Islet precursor cell (in vitro differentiated cells): ENCODE data around the gene MFAP2.
"Not testable (repeated sequence)": the region's sequence is repeated elsewhere in the genome, so short reads cannot be mapped to it uniquely, and the experiment has no call there.

Source experiments
- DNase-seq: peaks from one replicate; pipeline ENCODE4 v3.0.0-alpha.2; 2018

Gene MFAP2

GRCh38 chr1:16978567-16979474 lies 1.6 kb downstream of the MFAP2 start:
- peak; percentile 75 for DNase-seq

GRCh38 chr1:16978139-16978538 lies 2.3 kb downstream of the MFAP2 start:
- no peak for DNase-seq

GRCh38 chr1:16977377-16977776 lies 3.0 kb downstream of the MFAP2 start:
- no peak for DNase-seq

- DNase-seq = no peak
Measured at GRCh38 chr1:16976966-16977365, 3.5 kb downstream of the MFAP2 start.

- no peak for DNase-seq
Measured at GRCh38 chr1:16975838-16976237, 4.6 kb downstream of the MFAP2 start.

- no peak for DNase-seq
Measured at GRCh38 chr1:16975211-16975610, 5.2 kb downstream of the MFAP2 start.

GRCh38 chr1:16973215-16973614 lies 7.2 kb downstream of the MFAP2 start:
- no peak for DNase-seq

- DNase-seq = no peak
Measured at GRCh38 chr1:16972189-16972895, 8.1 kb downstream of the MFAP2 start.

GRCh38 chr1:16971341-16972188 lies 8.9 kb downstream of the MFAP2 start:
- peak; percentile 65 for DNase-seq

- no peak for DNase-seq
Measured at GRCh38 chr1:16970132-16970910, 10.1 kb downstream of the MFAP2 start.

GRCh38 chr1:16969651-16970050 lies 10.8 kb downstream of the MFAP2 start:
- DNase-seq = no peak

GRCh38 chr1:16969057-16969611 lies 11.3 kb downstream of the MFAP2 start:
- DNase-seq = no peak

GRCh38 chr1:16968372-16968771 lies 12.0 kb downstream of the MFAP2 start:
- DNase-seq = no peak

- no peak for DNase-seq
Measured at GRCh38 chr1:16967962-16968361, 12.5 kb downstream of the MFAP2 start.

GRCh38 chr1:16967095-16967575 lies 13.3 kb downstream of the MFAP2 start:
- DNase-seq = no peak

- no peak for DNase-seq
Measured at GRCh38 chr1:16966282-16966681, 14.1 kb downstream of the MFAP2 start.

GRCh38 chr1:16965486-16966067 lies 14.8 kb downstream of the MFAP2 start:
- DNase-seq = no peak

- DNase-seq = not testable (repeated sequence)
Measured at GRCh38 chr1:16964169-16964568, 16.3 kb downstream of the MFAP2 start.

GRCh38 chr1:16961297-16962133 lies 18.9 kb downstream of the MFAP2 start:
- DNase-seq = no peak

- peak; percentile 97 for DNase-seq
Measured at GRCh38 chr1:16960560-16961296, 19.7 kb downstream of the MFAP2 start.
